Esophagus squamous epithelium (tissue), 5 donors: Measurements from ENCODE around the gene NHLH1. TPM values are rescaled to one million over a fixed set of nuclear protein-coding genes. Genes with fewer than 3 reads are reported as not detected.

ENCODE experiments used
- DNase-seq: peaks from one replicate; lab custom pipeline; 2025; lab: John Stamatoyannopoulos, UW
- H3K27ac ChIP-seq, 4 donors: fragments of 200-600 bp; sonication (generic); one replicate each; pipeline ENCODE4 v1.5.1; 2016 to 2019; ENCODE audit warnings: mild to moderate bottlenecking in 1 of 4
- H3K27me3 ChIP-seq, 4 donors: fragments of 200-600 bp; sonication (generic); 1 replicate in 3 of 4; 2 replicates in 1 of 4; pipeline versions ENCODE4 v1.5.1 to v1.6.0; 2017 to 2021; ENCODE audit warnings: antibody characterized with exemption in 1 of 4
- H3K36me3 ChIP-seq, 3 donors: fragments of 200-600 bp; sonication (generic); one replicate each; pipeline ENCODE4 v1.5.1; 2016 to 2019
- H3K4me1 ChIP-seq, 3 donors: fragments of 200-600 bp; sonication (generic); one replicate each; pipeline ENCODE4 v1.5.1; 2017 to 2019
- H3K4me3 ChIP-seq, 4 donors: fragments of 200-600 bp; sonication (generic); 1 replicate in 3 of 4; 2 replicates in 1 of 4; pipeline ENCODE4 v1.5.1; 2016 to 2019; ENCODE audit warnings: mild to moderate bottlenecking in 2 of 4, moderate library complexity in 1 of 4
- H3K9me3 ChIP-seq, 3 donors: fragments of 200-600 bp; sonication (generic); one replicate each; pipeline ENCODE4 v1.5.1; 2016 to 2019
- POLR2A ChIP-seq, 4 donors: fragments of 450-650 bp; IDR thresholded peaks; one replicate each; pipeline ENCODE4 v1.6.1; 2017; ENCODE audit warnings: antibody characterized with exemption in 4 of 4, mild to moderate bottlenecking in 4 of 4, moderate library complexity in 3 of 4
- WGBS, 2 donors: methylation state at CpG; one replicate each; pipeline ENCODE4 v1.1.5; 2018; 5-methylcytosine and 5-hydroxymethylcytosine counted together
- intact Hi-C: fragments of 100-400 bp; cut with DNase I; formaldehyde crosslinking; loops from one replicate; pipeline ENCODE4 v1.15.0; 2022
- total RNA-seq, 4 donors: library from RNA; depleted of rRNA; stranded (reverse); fragments of >200 nt; gene quantifications; one replicate each; pipeline ENCODE4 v1.1.0, GENCODE V29; 2016
- TF ChIP-seq, protein P1 (sequence below), 6 experiments: fragments of 450-650 bp in 4 of 6; fragments of 200-600 bp in 2 of 6; sonication (generic) in 2 of 6; IDR thresholded peaks; one replicate each; pipeline ENCODE4 v1.5.1; 2016 to 2019; ENCODE audit warnings: antibody characterized with exemption in 6 of 6, mild to moderate bottlenecking in 4 of 6, moderate library complexity in 4 of 6
- donor health status: DM: yes; HTN: yes; CAD: no.

NHLH1 gene
- total RNA-seq, 4 donors from 2014 or later, result 0.19 TPM; not detected in 3

GRCh38 chr1:160362168-160362957, 4.5 kb upstream of the NHLH1 start:
- no peaks in the 10 kb centered on the region for H3K9me3 ChIP-seq
- TF ChIP-seq POLR2A (IDR thresholded peaks at IDR 0.05), result no peak
- TF ChIP-seq, protein P1, sequence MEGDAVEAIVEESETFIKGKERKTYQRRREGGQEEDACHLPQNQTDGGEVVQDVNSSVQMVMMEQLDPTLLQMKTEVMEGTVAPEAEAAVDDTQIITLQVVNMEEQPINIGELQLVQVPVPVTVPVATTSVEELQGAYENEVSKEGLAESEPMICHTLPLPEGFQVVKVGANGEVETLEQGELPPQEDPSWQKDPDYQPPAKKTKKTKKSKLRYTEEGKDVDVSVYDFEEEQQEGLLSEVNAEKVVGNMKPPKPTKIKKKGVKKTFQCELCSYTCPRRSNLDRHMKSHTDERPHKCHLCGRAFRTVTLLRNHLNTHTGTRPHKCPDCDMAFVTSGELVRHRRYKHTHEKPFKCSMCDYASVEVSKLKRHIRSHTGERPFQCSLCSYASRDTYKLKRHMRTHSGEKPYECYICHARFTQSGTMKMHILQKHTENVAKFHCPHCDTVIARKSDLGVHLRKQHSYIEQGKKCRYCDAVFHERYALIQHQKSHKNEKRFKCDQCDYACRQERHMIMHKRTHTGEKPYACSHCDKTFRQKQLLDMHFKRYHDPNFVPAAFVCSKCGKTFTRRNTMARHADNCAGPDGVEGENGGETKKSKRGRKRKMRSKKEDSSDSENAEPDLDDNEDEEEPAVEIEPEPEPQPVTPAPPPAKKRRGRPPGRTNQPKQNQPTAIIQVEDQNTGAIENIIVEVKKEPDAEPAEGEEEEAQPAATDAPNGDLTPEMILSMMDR (IDR thresholded peaks at IDR 0.05), result no peak
- peaks cover 0 to 9% (median 0%) of the 10 kb centered on the region in 4 donors for H3K27me3 ChIP-seq
- 74 to 79% methylated on average over 9 of the region's 9 CpGs for WGBS, 2 donors
- H3K36me3 ChIP-seq, result peaks cover 0 to 41% (median 3%) of the 10 kb centered on the region in 3 donors
- intact Hi-C loops, result no loop called here
- no peaks in the 10 kb centered on the region for H3K4me1 ChIP-seq
- H3K27ac ChIP-seq, result no peak overlapping the region
- H3K4me3 ChIP-seq, result no peak overlapping the region
- no peak for DNase-seq

DNA sequence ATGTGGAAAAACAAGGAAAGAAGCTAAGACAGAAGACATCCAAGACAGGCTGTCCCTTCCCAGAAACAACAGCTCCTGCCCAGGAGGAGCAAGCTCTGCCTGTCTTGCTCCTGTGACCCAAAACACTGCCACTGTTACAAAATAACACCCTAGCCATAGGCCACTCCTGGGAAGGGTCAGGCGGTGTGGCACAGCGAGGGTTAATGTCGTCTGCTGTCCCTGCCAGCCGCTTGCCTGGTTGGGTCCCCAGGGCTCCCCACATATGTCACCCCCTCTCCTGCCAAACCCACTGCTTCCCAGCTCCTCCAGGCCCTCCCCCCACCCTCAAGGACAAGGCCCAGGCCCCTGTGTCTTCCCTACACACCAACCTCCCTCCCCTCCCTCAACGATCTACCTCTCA, 3.9 kb upstream of the NHLH1 start:
- no peaks in the 10 kb centered on the region for H3K9me3 ChIP-seq
- peaks cover 0 to 9% (median 0%) of the 10 kb centered on the region in 4 donors for H3K27me3 ChIP-seq
- intact Hi-C loops, result no loop called here
- H3K27ac ChIP-seq, result no peak overlapping the region
- H3K36me3 ChIP-seq, result peaks cover 0 to 34% (median 0%) of the 10 kb centered on the region in 3 donors
- no peak for DNase-seq
- H3K4me3 ChIP-seq, result no peak overlapping the region
- no peaks in the 10 kb centered on the region for H3K4me1 ChIP-seq
- TF ChIP-seq, protein P1 (IDR thresholded peaks at IDR 0.05), result no peak
- TF ChIP-seq POLR2A (IDR thresholded peaks at IDR 0.05), result no peak
- 50 to 58% methylated on average over 5 of the region's 5 CpGs for WGBS, 2 donors

DNA sequence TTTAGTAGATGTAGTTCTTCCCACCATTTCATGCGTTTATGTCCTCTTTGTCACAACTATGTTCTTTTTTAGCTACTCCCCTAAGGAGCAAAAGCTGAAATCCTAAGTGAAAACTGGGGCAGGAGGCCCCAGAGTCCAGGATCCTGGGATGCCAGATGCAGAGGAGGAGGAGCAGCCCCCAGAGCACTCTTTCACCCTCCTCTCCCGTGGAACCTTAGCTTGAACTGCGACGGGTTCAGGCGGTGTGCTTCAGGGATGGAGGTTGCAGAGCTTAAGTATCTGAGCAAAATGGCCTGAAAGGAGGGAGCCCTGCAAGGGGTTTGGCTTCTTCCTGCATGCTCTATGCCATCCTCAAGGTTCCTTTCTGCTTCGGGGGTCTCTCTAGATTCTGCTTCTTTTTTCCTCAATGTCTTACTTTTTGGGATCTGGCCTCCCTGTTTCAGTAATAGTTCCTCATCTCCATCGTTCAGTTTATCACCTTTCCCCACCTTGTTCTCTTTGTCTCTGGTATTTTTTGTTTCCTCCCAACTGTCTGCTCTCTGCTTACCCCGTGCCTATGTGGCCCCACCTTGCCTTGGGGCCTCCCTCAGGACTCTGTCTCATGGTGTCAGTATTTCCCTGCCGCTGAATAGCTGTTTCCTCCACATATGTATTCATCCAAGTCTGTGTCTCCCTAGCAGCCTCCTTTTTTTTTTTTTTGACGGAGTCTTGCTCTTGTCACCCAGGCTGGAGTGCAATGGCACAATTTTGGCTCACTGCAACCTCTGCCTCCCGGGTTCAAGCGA, 2.7 kb upstream of the NHLH1 start:
- Histone ChIP-seq H3K27ac (no peak overlapping the region), H3K4me3 (no peak overlapping the region), H3K36me3 (peaks cover 0 to 23% (median 0%) of the 10 kb centered on the region in 3 donors), H3K9me3 (no peaks in the 10 kb centered on the region), H3K4me1 (no peaks in the 10 kb centered on the region), H3K27me3 (peaks cover 0 to 9% (median 0%) of the 10 kb centered on the region in 4 donors)
- no peak for TF ChIP-seq POLR2A (IDR thresholded peaks at IDR 0.05)
- TF ChIP-seq, protein P1 (IDR thresholded peaks at IDR 0.05), result no peak
- WGBS, 2 donors, result 67 to 68% methylated on average over 9 to 12 of the region's 12 CpGs
- DNase-seq, result no peak
- intact Hi-C loops, result no loop called here

DNA sequence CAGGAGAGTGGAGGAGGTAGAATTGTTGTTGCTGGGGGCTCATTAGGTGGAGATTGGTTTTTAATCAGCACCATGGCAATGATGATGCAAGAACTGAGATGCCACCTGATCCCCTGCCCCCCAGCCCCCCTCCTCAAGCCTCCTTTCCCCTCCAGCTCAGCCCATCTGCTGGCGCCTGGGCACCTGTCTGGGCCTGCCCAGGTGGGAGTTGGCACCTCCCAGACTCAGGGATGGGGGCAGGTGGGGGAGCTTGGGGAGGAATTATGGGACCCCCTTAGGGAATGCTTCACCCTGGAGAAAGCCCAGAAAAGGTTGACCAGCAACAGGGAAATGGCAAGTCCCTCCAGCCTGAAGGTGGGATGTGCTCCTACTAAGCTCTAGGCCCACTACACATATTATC, 1.5 kb upstream of the NHLH1 start:
- peaks cover 0 to 10% (median 0%) of the 10 kb centered on the region in 4 donors for H3K27me3 ChIP-seq
- H3K4me1 ChIP-seq, result no peaks in the 10 kb centered on the region
- no peak for DNase-seq
- peaks cover 0 to 11% (median 0%) of the 10 kb centered on the region in 3 donors for H3K36me3 ChIP-seq
- TF ChIP-seq, protein P1 (IDR thresholded peaks at IDR 0.05), result no peak
- TF ChIP-seq POLR2A (IDR thresholded peaks at IDR 0.05), result no peak
- H3K27ac ChIP-seq, result no peak overlapping the region
- H3K4me3 ChIP-seq, result no peak overlapping the region
- intact Hi-C loops, result no loop called here
- no peaks in the 10 kb centered on the region for H3K9me3 ChIP-seq
- WGBS, 2 donors, result no CpG with 5 or more reads among the region's 1 CpG

DNA sequence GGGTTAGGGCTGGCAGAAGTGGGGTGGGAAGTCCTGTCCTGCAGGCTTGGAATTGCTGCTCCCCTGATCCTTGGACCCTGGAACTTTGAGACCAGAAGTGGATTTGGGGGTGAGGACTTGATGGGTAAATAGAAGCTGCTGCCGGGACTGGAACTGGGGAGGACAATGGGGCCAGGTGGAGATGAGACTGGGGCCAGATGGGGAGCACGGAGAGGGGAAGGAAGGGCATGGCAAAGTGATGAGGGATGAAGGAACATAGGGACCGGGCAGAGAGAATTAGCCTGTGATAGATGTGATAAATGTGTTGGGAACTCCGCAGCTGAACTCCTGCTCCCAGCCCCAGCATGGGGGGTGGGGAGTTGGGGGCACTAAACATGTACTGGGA, 637 bp downstream of the NHLH1 start:
- TF ChIP-seq POLR2A (IDR thresholded peaks at IDR 0.05), result no peak
- TF ChIP-seq, protein P1 (IDR thresholded peaks at IDR 0.05), result no peak
- Histone ChIP-seq H3K4me3 (no peak overlapping the region), H3K9me3 (no peaks in the 10 kb centered on the region), H3K27me3 (peaks cover 0 to 30% (median 0%) of the 10 kb centered on the region in 4 donors), H3K27ac (no peak overlapping the region), H3K36me3 (no peaks in the 10 kb centered on the region), H3K4me1 (no peaks in the 10 kb centered on the region)
- intact Hi-C loops, result no loop called here
- no peak for DNase-seq
- WGBS, 2 donors, result 56 to 60% methylated on average over 4 of the region's 4 CpGs
